LHCN-M2 (cell line): ENCODE results near the gene MDFI. TPM values are rescaled to one million over a fixed set of nuclear protein-coding genes. Genes with fewer than 3 reads are reported as not detected.
"Not testable (repeated sequence)": the region's sequence is repeated elsewhere in the genome, so short reads cannot be mapped to it uniquely, and the experiment has no call there.

Source experiments
- DNase-seq: peaks from one replicate; pipeline ENCODE4 v3.0.0-alpha.2; 2012; ENCODE audit warnings: low read depth
- total RNA-seq: library from RNA; depleted of rRNA; stranded (reverse); fragments of >200 nt; gene quantifications from 2 replicates; pipeline ENCODE4 v1.2.3, GENCODE V29; 2014

MDFI gene
- total RNA-seq, 1 experiment from 2014 or later = 0.23 TPM

GRCh38 chr6:41602864-41603608 lies 35.2 kb upstream of the MDFI start:
- peak; percentile 70 for DNase-seq

- DNase-seq = no peak
Observed at GRCh38 chr6:41604006-41604405, 34.3 kb upstream of the MDFI start.

GRCh38 chr6:41605649-41606048 lies 32.6 kb upstream of the MDFI start:
- no peak for DNase-seq

- DNase-seq = no peak
Observed at GRCh38 chr6:41607036-41607435, 31.2 kb upstream of the MDFI start.

- DNase-seq = no peak
Observed at GRCh38 chr6:41607736-41608135, 30.5 kb upstream of the MDFI start.

- DNase-seq = no peak
Observed at GRCh38 chr6:41608443-41609151, 29.7 kb upstream of the MDFI start.

GRCh38 chr6:41614715-41615114 lies 23.6 kb upstream of the MDFI start:
- no peak for DNase-seq

GRCh38 chr6:41615311-41615710 lies 23.0 kb upstream of the MDFI start:
- DNase-seq = no peak

- no peak for DNase-seq
Observed at GRCh38 chr6:41618598-41618997, 19.7 kb upstream of the MDFI start.

- not testable (repeated sequence) for DNase-seq
Observed at GRCh38 chr6:41619193-41619592, 19.1 kb upstream of the MDFI start.

GRCh38 chr6:41621367-41621766 lies 16.9 kb upstream of the MDFI start:
- DNase-seq = no peak

- no peak for DNase-seq
Observed at GRCh38 chr6:41621802-41622201, 16.5 kb upstream of the MDFI start.

- DNase-seq = no peak
Observed at GRCh38 chr6:41622206-41622988, 15.9 kb upstream of the MDFI start.

- DNase-seq = no peak
Observed at GRCh38 chr6:41623330-41623729, 14.9 kb upstream of the MDFI start.

GRCh38 chr6:41624621-41625380 lies 13.5 kb upstream of the MDFI start:
- no peak for DNase-seq

GRCh38 chr6:41625442-41625841 lies 12.8 kb upstream of the MDFI start:
- DNase-seq = no peak

- DNase-seq = no peak
Observed at GRCh38 chr6:41626022-41626421, 12.2 kb upstream of the MDFI start.

GRCh38 chr6:41626917-41627316 lies 11.4 kb upstream of the MDFI start:
- no peak for DNase-seq

- DNase-seq = no peak
Observed at GRCh38 chr6:41629128-41629527, 9.1 kb upstream of the MDFI start.

- DNase-seq = no peak
Observed at GRCh38 chr6:41630069-41630468, 8.2 kb upstream of the MDFI start.

- no peak for DNase-seq
Observed at GRCh38 chr6:41630946-41631345, 7.3 kb upstream of the MDFI start.
